ENCODE results near the gene PGAP6.
"Not testable (repeated sequence)": the region's sequence is repeated elsewhere in the genome, so short reads cannot be mapped to it uniquely, and the experiment has no call there.

PGAP6 gene

GRCh38 chr16:381789-382717 lies at the start of gene PGAP6:
PGAP6 (minus strand) TSS chr16:381978; CDS start chr16:381821, 157 bp downstream.
- no peak for DNase-seq

- no peak for DNase-seq
Observed at GRCh38 chr16:430904-431303, 49.1 kb upstream of the PGAP6 start.

GRCh38 chr16:427250-427649 lies 45.5 kb upstream of the PGAP6 start:
- DNase-seq = no peak

- no peak for DNase-seq
Observed at GRCh38 chr16:426906-427249, 45.1 kb upstream of the PGAP6 start.

GRCh38 chr16:426115-426905 lies 44.5 kb upstream of the PGAP6 start:
- DNase-seq = no peak

GRCh38 chr16:425740-426114 lies 43.9 kb upstream of the PGAP6 start:
- DNase-seq = no peak

GRCh38 chr16:425082-425718 lies 43.4 kb upstream of the PGAP6 start, which contains the start of gene RAB11FIP3:
RAB11FIP3 (plus strand) TSS chr16:425649; CDS start chr16:426007, 358 bp downstream.
- DNase-seq = no peak

- DNase-seq = no peak
Observed at GRCh38 chr16:424623-425081, 42.9 kb upstream of the PGAP6 start.

GRCh38 chr16:424033-424622 lies 42.4 kb upstream of the PGAP6 start:
- no peak for DNase-seq

GRCh38 chr16:422179-422578 lies 40.4 kb upstream of the PGAP6 start:
- DNase-seq = not testable (repeated sequence)

- not testable (repeated sequence) for DNase-seq
Observed at GRCh38 chr16:415170-415498, 33.4 kb upstream of the PGAP6 start.

GRCh38 chr16:414395-415169 lies 32.8 kb upstream of the PGAP6 start:
- DNase-seq = no peak

GRCh38 chr16:411576-412265 lies 29.9 kb upstream of the PGAP6 start:
- DNase-seq = no peak

- DNase-seq = no peak
Observed at GRCh38 chr16:410516-411178, 28.9 kb upstream of the PGAP6 start.

GRCh38 chr16:407253-407652 lies 25.5 kb upstream of the PGAP6 start:
- DNase-seq = no peak

- no peak for DNase-seq
Observed at GRCh38 chr16:405548-406506, 24.0 kb upstream of the PGAP6 start.

- DNase-seq = no peak
Observed at GRCh38 chr16:404971-405486, 23.3 kb upstream of the PGAP6 start.

- DNase-seq = no peak
Observed at GRCh38 chr16:401468-402348, 19.9 kb upstream of the PGAP6 start, which contains the start of gene DECR2. DECR2 (plus strand) TSS chr16:401885; CDS start chr16:401964, 79 bp downstream.
